Mesothelial cell of epicardium (in vitro differentiated cells): ENCODE results near the gene BSPRY. TPM values are rescaled to one million over a fixed set of nuclear protein-coding genes. Genes with fewer than 3 reads are reported as not detected.

ENCODE experiments used
- DNase-seq, 2 experiments: peaks; one replicate each; pipeline ENCODE4 v3.0.0; 2021; ENCODE audit warnings: low spot score in 2 of 2; ENCODE audit not compliant: unreplicated experiment in 2 of 2
- H3K27ac Mint-ChIP-seq: 2 replicates; pipeline ENCODE4 v1.8.0; 2021; ENCODE audit warnings: mixed read lengths
- H3K27me3 Mint-ChIP-seq: 2 replicates; pipeline ENCODE4 v1.8.0; 2021; ENCODE audit warnings: low read depth, mixed read lengths
- H3K36me3 Mint-ChIP-seq: 2 replicates; pipeline ENCODE4 v1.8.0; 2021; ENCODE audit warnings: mixed read lengths
- H3K4me1 Mint-ChIP-seq: 2 replicates; pipeline ENCODE4 v1.8.0; 2021; ENCODE audit warnings: mixed read lengths
- H3K4me3 Mint-ChIP-seq: 2 replicates; pipeline ENCODE4 v1.8.0; 2021; ENCODE audit warnings: mild to moderate bottlenecking, moderate library complexity, mixed read lengths
- H3K9me3 Mint-ChIP-seq: 2 replicates; pipeline ENCODE4 v1.8.0; 2021; ENCODE audit warnings: mixed read lengths
- total RNA-seq: library from RNA; stranded (reverse); gene quantifications from 3 replicates; pipeline ENCODE4 v1.2.1, GENCODE V29; 2021
- TF ChIP-seq, protein P1 (sequence below): fragments of 200-600 bp; sonication (generic); IDR thresholded peaks from one replicate; pipeline ENCODE4 v1.5.0; 2021; ENCODE audit warnings: antibody characterized with exemption; ENCODE audit not compliant: unreplicated experiment

Gene BSPRY
- total RNA-seq, 1 donor from 2014 or later: 4.3 TPM

- no peak overlapping the region for H3K4me3 Mint-ChIP-seq
- DNase-seq: no peak
- peaks cover 7% of the 10 kb centered on the region for H3K4me1 Mint-ChIP-seq
- TF ChIP-seq, protein P1, sequence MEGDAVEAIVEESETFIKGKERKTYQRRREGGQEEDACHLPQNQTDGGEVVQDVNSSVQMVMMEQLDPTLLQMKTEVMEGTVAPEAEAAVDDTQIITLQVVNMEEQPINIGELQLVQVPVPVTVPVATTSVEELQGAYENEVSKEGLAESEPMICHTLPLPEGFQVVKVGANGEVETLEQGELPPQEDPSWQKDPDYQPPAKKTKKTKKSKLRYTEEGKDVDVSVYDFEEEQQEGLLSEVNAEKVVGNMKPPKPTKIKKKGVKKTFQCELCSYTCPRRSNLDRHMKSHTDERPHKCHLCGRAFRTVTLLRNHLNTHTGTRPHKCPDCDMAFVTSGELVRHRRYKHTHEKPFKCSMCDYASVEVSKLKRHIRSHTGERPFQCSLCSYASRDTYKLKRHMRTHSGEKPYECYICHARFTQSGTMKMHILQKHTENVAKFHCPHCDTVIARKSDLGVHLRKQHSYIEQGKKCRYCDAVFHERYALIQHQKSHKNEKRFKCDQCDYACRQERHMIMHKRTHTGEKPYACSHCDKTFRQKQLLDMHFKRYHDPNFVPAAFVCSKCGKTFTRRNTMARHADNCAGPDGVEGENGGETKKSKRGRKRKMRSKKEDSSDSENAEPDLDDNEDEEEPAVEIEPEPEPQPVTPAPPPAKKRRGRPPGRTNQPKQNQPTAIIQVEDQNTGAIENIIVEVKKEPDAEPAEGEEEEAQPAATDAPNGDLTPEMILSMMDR: no peak
- H3K27me3 Mint-ChIP-seq: peaks cover 15% of the 10 kb centered on the region
- H3K27ac Mint-ChIP-seq: no peak overlapping the region
- H3K9me3 Mint-ChIP-seq: no peaks in the 10 kb centered on the region
- H3K36me3 Mint-ChIP-seq: no peaks in the 10 kb centered on the region
Measured at GRCh38 chr9:113356686-113357292, 7.4 kb downstream of the BSPRY start.

- no peak overlapping the region for H3K4me3 Mint-ChIP-seq
- no peaks in the 10 kb centered on the region for H3K27me3 Mint-ChIP-seq
- no peak for DNase-seq
- TF ChIP-seq, protein P1: no peak
- H3K27ac Mint-ChIP-seq: no peak overlapping the region
- H3K4me1 Mint-ChIP-seq: peaks cover 7% of the 10 kb centered on the region
- H3K9me3 Mint-ChIP-seq: no peaks in the 10 kb centered on the region
- H3K36me3 Mint-ChIP-seq: no peaks in the 10 kb centered on the region
Measured at GRCh38 chr9:113359385-113359784, 10.0 kb downstream of the BSPRY start.

DNA sequence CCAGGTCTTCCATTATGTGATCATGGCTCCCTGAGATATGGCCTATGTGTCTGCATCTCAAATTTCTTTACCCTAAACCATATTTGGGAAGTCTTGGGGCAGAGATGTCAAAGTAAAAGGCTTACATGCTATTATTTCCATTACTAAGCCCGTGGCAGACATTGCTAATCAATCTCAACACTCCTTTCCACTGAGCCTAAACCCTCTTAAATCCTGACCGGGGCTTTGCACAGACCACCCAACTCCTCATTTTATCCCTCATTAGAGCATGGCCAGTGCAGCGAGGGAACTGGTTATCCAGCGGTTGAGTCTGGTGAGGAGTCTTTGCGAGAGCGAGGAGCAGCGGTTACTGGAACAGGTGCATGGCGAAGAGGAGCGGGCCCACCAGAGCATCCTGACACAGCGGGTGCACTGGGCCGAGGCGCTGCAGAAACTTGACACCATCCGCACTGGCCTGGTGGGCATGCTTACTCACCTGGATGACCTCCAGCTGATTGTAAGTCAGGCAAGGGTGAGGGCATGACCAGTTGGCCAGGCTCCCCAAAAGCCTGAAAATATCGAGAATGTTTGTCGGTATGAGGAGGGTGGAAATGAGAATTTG lies 11.0 kb downstream of the BSPRY start:
- H3K36me3 Mint-ChIP-seq: no peaks in the 10 kb centered on the region
- no peak overlapping the region for H3K27ac Mint-ChIP-seq
- H3K9me3 Mint-ChIP-seq: no peaks in the 10 kb centered on the region
- DNase-seq: no peak
- no peaks in the 10 kb centered on the region for H3K27me3 Mint-ChIP-seq
- TF ChIP-seq, protein P1: no peak
- no peak overlapping the region for H3K4me3 Mint-ChIP-seq
- peaks cover 9% of the 10 kb centered on the region for H3K4me1 Mint-ChIP-seq

- H3K36me3 Mint-ChIP-seq: no peaks in the 10 kb centered on the region
- no peaks in the 10 kb centered on the region for H3K9me3 Mint-ChIP-seq
- TF ChIP-seq, protein P1: no peak
- no peak overlapping the region for H3K4me3 Mint-ChIP-seq
- no peak for DNase-seq
- peaks cover 9% of the 10 kb centered on the region for H3K4me1 Mint-ChIP-seq
- H3K27ac Mint-ChIP-seq: no peak overlapping the region
- no peaks in the 10 kb centered on the region for H3K27me3 Mint-ChIP-seq
Measured at GRCh38 chr9:113361304-113362018, 12.1 kb downstream of the BSPRY start.

DNA sequence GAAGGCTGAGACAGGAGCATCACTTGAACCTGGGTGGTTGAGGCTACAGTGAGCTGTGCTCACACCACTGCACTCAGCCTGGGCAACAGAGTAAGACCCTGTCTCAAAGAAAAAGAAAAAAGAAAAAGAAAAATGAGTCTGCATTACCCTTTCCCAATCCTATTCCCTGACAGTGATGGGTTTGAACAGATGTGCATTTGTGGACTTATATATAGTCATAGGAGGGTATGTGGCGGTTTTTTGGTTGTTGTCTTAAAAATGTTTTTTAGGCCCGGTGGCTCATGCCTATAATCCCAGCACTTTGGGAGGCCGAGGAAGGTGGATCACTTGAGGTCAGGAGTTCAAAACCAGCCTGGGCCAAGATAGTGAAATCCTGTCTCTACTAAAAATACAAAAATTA lies 14.0 kb downstream of the BSPRY start:
- Mint-ChIP-seq H3K36me3 (no peaks in the 10 kb centered on the region), H3K4me3 (no peak overlapping the region), H3K27me3 (no peaks in the 10 kb centered on the region), H3K9me3 (no peaks in the 10 kb centered on the region), H3K4me1 (peaks cover 9% of the 10 kb centered on the region), H3K27ac (no peak overlapping the region)
- no peak for DNase-seq
- TF ChIP-seq, protein P1: no peak
